ENCODE results near the gene TSN.
A peak's percentile ranks its signal among the peaks of the same experiment; 100 is the strongest.
"Not testable (repeated sequence)": the region's sequence is repeated elsewhere in the genome, so short reads cannot be mapped to it uniquely, and the experiment has no call there.

Gene TSN

GRCh38 chr2:121755237-121756111, at the start of gene TSN:
TSS of gene TSN (plus strand) at chr2:121755651. CDS start at chr2:121755780, 129 bp downstream.
- peak; percentile 98 to 99 for DNase-seq

GRCh38 chr2:121705958-121706357, 49.5 kb upstream of the TSN start:
- no peak for DNase-seq

DNA sequence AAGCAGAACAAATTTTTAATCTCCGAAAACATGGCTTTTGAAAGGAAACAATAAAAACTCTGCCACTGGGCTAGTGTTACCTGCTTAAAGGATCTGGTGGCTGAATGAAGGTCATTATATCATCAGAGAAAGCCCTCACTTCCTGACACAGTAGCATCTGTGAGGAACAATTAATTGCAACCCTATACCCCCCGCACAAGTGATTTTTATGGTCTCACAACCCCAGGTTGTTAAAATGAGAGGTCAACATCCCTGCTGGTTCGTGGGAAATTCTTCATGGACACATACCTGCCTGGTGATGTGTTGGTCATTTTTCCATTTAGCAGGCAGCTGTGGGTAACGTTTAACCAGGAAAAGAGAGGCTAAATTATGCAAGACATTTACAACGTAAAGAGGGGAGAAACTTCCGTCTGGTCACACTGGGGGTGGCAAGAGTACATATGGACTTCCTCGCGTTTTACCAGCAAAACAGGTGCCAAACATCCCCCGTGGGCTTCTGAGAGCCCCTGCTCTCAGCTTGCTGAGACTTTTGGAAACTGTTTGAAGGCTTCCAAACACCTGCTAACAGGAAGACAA, 48.0 kb upstream of the TSN start:
- DNase-seq = no peak

DNA sequence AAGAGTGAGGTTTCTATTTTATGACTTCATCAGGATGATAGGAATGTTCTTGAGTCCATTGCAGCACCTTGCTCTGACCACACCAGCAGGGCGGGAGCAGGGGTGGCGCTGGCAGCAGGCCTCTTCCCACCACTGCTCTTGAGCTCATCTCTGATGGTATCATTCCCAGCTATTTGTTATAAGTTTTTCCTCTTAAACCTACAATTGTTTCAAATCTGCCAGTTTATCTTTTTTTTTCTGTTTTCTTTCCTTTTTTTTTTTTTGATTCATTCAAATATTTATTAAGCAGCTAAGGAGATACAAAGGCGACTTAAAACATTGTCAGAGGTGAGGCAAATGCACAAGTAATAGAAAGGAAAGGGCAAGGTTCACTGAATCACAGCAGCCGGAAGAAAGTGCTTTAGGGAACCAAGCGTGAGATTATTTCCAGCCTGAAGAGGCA, 47.5 kb upstream of the TSN start:
- no peak for DNase-seq

- DNase-seq = no peak
Measured at GRCh38 chr2:121709776-121710469, 45.5 kb upstream of the TSN start.

DNA sequence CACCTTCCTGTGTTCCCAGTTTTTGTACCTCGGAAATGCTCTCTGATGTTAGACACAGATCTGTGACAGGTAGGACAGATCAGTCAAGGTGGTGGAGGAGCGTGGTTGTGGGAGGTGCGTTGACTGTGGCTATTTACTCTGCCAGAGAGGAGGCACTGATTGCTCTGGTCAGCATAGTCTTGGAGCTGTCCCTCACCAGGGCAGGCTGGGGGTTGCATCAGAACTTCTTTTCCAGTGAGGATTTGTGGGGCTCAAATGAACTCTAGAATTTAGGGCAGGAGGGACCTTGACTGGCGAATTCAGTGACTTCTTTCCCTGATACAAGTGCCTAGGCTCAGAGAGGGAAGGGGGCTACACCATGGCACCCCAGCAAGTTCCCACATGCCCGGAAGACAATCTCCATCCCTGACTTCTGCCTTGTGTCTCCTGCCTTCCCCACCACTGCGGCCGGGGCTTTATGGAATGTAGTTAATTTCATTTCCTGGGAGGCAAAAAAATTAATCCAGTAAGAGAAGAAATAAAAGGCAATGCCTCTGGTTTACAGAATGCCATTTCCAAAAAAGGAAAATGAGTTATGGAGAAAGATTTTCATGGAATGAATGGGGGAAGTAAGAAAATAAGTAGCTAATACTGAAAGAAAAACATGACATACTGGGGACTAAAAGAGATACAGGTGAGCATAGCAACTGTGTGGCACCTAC, 44.8 kb upstream of the TSN start:
- DNase-seq = no peak

DNA sequence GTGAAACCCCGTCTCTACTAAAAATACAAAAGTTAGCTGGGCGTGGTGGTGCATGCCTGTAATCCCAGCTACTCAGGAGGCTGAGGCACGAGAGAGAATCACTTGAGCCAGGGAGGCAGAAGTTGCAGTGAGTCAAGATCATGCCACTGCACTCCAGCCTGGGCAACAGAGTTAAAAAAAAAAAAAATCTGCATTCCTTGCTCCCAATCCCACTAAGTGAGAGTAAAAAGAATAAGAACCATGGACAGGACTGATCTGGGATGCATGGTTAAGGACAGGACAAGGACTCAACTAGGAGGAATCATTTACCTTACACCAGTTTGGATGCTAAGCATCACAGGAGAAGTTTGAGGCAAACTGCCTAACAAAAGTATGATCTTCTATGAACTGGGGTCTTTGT, 44.0 kb upstream of the TSN start:
- DNase-seq = not testable (repeated sequence)

DNA sequence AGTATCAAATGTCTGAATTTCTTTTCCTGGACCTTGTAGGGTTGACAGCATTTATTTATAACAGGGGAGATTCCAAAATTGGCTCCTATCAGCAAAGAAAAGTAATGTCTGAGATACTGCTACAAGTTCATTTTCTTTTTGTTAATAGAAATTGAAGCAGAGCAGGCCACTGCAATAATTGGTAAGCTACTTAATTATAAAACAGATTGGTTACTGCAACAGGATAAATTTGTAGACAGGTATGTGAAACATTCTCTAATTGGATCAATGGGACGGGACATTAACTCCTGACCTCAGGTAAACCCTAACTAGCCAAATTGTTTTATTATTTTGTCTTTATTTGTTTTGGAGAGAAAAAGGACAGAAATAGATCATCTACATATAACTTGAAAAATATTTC, 39.3 kb upstream of the TSN start:
- no peak for DNase-seq

- DNase-seq = no peak
Measured at GRCh38 chr2:121717529-121717928, 37.9 kb upstream of the TSN start.

GRCh38 chr2:121721926-121722325, 33.5 kb upstream of the TSN start:
- DNase-seq = no peak

GRCh38 chr2:121722479-121722878, 33.0 kb upstream of the TSN start:
- no peak for DNase-seq

- no peak for DNase-seq
Measured at GRCh38 chr2:121723316-121723715, 32.1 kb upstream of the TSN start.

GRCh38 chr2:121727332-121727731, 28.1 kb upstream of the TSN start:
- DNase-seq = no peak

GRCh38 chr2:121727950-121728349, 27.5 kb upstream of the TSN start:
- no peak for DNase-seq

DNA sequence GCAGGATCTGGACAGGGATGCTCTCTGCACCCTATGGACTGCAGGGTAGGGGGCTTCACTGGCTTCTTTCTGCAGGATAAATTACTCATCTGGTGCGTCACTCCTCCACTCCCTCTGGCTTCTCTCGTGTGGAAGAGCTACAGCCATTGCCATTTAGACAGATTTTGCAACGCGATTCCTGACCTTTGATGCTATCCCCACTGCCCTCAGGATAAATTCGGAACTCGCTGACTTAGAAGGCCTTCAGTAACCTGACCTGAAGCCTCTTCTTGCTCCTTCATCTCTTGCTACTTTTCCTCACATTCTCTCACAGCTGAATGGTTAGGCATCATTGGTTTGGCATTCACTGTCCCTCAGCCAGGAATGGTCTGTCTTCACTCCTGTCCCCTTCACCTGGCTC, 24.1 kb upstream of the TSN start:
- DNase-seq = no peak

DNA sequence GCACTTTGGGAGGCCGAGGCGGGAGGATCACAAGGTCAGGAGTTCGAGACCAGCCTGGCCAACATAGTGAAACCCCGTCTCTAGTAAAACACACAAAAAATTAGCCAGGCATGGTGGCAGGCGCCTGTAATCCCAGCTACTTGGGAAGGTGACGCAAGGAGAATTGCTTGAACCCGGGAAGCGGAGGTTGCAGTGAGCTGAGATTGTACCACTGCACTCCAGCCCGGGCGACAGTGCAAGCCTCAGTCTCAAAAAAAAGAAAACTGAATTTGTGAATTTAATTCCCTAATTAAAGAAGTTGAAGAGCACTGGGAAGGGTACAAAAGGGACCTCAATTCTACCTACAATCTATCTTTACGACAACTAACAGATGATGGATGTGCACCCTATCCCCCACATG, 20.9 kb upstream of the TSN start:
- not testable (repeated sequence) for DNase-seq

DNA sequence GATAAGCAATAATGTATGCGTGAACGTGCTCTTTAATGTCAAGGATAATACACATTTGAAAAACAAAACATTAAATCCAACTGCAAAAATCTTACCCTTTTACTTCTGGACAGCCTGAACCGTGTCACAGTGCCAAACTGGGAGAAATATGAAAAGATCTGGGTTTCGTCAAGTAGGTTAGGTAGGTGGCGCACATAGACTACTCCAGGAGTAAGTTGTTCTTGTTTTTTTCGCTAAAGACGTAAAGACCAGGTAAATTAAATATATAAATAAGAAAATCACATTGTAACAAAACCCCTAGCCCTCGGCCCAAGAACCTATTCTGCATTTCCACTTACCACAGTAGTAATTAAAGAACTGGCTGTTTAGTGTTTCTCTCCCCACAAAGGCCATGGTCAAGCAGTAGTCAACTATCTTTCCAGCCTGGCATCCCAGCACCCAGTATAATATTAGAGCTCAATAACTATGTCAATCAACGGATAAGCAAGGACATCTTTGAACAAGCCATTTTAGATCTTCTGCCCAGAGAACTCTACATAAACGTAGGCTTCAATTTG, 19.9 kb upstream of the TSN start:
- DNase-seq = no peak

GRCh38 chr2:121736140-121736461, 19.4 kb upstream of the TSN start:
- no peak for DNase-seq

GRCh38 chr2:121736462-121737336, 18.8 kb upstream of the TSN start, which contains the start of gene NIFK:
TSS of gene NIFK (minus strand) at chr2:121736875. CDS start at chr2:121736850, 25 bp downstream.
- peak; percentile 100 for DNase-seq

GRCh38 chr2:121740973-121741372, 14.5 kb upstream of the TSN start:
- DNase-seq = no peak

DNA sequence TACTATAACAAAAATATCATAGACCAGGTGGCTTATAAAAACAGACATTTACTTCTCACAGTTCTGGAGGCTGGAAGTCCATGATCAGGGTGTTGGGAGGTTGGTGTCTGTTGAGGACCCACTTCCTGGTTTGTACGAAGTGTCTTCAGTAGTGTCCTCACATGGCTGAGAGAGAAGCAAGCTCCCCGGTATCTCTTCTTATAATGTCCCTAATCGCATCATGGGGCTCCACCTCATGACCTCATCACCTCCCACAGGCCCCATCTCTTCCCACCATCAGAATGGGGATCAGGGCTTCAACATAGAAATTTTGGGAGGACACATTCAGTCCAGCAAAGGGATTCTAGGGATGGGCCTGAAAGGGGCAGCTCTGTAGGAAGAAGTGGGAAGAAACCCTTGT, 14.0 kb upstream of the TSN start:
- no peak for DNase-seq

GRCh38 chr2:121746071-121746578, 9.3 kb upstream of the TSN start:
- no peak for DNase-seq
